GM19043 (cell line): ENCODE data around the gene EPB41L2.

Source experiments
- ATAC-seq: cut with Tn5 transposase; IDR thresholded peaks from one replicate; pipeline ENCODE4 v1.9.1; 2021; ENCODE audit warnings: low read depth; ENCODE audit not compliant: unreplicated experiment

The EPB41L2 gene

DNA sequence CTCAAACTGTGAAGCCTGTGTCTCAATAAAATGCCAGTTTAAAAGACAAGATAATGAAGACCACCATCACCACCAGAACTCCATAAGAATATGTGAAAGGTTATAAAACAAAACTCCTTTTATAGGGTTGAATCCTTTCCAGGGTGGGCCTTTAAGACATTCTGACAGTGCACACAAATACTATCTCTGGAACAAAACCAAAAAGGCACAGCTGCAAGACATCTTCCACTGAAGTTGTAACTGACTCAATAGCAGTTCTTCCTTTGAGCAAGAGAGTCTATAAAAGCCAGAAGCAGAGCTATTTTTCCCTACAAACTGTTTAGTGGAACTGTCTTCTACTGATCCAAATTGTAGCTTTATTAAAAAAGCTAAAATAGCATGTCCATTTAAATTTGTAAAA is 81.6 kb downstream of the EPB41L2 start:
- ATAC-seq = no peak

DNA sequence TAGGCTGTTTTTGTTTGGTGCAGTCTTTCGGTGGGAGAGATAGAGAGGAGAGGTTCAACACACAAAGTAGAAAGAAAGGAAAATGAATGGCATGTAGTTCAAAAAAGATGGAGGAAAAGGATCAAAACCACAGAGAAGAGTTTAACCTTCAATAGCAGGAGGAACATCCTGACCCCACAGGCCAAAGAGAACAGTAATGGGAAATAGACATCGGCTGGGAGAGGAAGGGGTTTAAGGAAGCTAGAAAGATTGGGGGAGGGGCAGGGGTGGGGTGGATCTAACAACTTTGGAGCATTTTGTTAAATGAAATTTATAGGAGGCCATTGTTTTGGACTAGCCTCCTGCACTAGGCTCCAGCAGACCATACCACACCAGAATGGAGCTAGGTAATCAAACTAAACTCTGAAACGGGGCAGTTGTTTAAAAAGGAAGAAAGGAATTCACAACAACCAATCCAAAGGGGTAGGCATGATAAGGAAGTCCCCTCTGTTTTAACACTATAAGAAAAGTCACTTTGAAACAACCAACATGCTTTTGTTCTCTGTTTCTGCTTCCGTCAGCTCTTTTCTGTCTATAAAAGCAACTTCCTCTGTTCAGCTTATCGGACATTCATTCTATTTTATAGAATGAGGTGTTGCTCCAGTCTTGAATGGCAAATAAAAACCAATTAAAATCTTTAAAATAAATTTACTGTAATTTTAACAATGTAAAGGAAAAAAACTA is 82.6 kb downstream of the EPB41L2 start:
- ATAC-seq = no peak

DNA sequence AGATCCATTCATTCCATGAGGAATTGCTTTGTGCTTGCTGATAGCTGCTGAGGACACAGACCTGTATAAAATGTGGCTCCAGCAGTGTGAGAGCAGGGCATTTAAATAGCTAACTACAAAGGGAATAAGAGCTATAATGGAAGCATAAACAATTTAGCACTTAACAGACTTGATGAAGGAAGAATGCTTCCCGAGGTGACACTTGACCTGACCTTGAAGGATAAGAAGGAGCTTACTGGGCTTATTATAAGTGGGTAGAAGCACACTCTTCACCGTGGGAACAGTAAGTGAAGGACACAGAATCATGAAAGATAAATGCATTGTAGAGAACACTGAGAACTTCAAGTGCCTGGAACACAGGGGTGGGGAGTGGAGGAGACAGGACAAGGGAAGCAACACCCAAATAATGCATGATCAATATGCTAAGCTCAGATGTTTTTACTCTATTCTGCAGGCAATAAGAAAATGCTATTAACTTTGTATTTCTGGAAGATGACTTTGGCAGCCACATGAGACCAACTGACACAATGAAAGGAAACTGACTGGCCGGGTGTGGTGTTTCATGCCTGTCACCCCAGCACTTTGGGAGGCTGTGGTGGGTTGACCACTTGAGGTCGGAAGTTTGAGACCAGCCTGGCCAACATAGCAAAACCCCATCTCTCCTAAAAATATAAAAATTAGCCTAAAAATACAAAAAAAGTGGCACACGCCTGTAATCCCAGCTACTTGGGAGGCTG is 84.2 kb downstream of the EPB41L2 start:
- ATAC-seq = no peak

DNA sequence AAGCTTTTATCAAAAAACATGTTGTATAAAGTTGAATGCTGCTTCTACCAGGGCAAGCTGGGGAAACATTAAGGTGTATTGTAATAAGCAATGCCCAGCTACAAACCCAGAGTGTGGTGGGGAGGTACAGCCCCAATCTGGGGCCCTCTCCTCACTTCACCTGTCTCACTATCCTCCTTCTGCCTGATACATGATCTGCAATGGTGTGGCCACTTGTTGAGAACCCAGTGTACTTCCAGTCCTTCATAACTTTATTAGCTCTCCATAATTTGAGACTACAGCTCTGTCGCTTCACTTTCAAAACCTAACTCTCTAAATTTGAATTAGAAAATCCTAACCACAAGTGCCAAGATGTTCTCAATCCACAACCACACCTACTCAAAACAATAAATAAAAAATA is 84.9 kb downstream of the EPB41L2 start:
- ATAC-seq = no peak

DNA sequence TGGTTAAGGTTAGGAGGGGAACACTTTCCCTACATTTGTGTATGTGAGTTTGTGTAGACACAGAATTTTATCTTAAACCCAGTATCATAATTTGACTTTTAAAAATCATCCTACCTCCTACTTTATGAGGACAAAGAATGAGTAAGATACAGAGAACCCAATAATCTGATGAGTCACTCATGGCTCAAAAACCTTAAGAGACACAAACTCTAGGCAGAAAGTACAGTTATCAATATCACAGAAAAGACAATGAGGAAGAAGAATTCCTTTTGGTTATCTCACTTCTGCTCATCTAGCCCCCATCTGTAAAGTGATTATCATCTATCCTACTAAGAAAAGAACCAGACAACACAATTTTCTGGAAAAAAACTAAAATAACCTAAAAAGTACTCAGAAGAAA is 87.7 kb downstream of the EPB41L2 start:
- ATAC-seq = no peak

DNA sequence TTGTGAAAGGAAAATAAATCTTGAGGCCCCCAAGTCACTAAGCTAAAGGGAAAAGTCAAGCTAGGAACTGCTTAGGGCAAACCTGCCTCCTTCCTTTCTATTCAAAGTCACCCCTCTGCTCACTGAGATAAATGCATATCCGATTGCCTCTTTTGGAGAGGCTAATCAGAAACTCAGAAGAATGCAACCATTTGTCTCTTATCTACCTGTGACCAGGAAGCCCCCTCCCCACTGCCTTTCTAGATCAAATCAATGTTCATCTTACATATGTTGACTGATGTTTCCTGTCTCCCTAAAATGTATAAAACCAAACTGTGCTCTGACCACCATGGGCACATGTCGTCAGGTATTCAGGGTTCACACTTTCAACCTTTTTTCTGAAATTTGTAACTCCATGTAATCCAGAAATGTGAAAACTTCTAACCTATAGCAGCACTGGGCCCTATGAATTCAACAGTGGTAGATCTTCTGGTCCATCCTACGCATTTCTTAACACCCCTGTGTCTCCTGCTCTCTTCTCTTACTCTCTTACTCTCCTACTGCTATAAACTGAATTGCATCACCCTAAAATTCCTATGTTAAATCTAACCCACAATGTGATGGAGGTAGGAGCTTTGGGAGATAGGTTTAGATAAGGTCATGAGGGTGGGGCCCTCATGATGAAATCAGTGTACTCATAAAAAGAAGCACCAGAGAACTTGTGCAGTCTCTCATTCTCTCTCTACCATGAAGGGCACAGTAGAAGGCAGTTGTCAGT is 89.3 kb downstream of the EPB41L2 start:
- ATAC-seq = no peak

DNA sequence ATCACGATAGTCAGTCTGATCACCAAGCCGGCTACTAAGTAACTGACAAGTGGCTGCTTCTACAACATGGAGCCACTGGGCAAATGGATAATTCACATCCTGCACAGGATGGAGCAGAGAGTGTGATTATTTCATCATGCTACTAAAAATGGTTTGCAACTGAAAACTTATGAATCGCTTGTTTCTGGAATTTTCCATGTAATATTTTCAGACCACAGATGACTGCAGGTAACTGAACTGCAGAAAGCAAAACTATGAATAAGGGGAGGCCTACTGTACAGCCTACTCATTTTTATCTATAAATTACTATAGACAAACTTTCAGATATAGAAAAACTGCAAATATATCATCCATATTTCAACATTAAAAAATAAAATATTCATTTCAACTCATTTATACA is 91.5 kb downstream of the EPB41L2 start:
- no peak for ATAC-seq

DNA sequence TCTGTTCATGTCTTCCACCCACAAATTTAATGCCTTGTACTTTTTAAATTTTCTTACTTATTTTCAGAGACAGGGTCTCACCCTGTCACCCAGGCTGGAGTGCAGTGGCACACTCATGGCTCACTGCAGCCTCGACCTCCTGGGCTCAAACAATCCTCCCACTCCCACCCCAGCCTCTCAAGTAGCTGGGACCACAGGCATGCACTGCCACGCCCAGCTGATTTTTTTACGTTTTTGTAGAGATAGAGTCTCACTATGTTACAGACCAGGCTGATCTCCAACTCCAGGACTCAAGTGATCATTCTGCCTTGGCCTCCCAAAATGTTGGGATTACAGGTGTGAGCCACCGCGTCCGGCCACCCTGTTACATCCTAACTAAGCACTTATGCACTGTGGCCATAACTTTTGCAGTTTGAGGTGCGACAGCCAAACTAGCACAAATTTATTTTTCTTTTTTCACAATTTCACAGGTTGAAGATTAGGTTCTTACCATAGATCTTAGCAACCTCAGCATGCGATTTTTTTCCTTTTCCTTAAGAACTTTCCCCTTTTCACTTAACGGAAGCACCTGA is 92.1 kb downstream of the EPB41L2 start:
- no peak for ATAC-seq

DNA sequence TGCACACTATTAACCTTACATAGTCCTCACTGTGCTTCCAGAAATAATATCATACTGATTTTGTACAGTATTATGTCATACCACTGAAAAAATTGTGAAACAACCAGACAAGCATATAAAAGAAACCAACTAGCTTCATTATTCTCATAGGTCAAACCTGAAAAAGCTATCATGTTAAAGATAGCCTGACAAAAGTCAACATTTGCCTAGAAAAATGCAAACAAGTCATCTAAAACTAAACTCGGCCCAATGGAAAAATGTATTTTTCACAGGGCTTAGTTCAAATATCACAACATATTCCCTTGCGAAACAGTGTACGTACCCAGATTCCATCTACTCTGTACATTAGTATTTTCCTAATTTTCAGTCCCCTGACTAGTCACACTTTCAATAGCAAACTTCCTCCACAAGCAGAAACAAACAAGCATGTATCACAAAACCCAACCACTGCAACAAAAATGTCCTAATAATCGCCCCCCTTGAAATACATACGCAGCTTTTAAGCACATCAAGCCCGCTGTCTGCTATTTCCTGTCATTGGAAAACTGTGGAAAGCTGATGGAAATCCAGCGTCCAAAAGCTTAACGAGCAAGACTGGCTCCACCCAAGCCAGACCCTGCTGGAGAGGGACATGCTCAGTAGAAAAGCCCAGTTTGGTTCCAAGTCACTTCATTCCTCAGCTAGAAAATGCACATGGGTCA is 93.1 kb downstream of the EPB41L2 start:
- no peak for ATAC-seq

DNA sequence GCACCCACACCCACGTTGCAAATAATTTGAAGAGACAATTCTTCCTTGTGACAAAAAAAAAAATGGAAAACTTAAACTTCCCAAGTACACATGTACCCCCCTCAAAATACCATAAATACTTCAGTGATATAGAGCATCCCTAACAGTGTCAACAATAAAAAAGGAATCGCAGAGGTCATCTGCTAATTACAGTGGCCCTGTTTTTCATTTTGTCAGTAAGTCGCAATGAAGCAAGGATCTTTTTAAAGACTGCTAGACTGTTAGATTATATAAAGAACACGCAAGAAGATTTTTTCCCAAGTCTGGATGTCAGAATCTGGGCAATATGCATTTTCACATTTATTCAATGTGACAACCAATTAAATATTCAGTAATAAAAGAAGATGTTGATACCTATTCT is 93.9 kb downstream of the EPB41L2 start:
- no peak for ATAC-seq

DNA sequence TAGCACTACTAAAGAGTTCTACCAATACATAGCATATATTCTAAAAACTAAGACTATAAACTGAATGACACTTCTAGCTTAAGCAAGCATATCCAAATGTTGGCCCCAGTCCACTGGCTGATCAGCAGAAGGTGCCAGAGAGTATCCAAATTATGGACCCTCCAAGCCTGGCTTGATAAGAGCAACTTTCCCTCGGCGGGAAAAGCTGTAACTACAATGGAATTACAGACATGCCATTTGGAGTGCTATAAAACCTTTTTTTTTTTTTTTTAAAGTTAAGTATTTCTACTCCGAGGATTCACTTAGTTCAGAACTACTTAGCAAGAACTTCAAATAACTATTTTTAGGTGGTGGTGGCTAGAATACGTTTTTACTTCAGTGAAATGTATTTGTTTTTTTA is 94.6 kb downstream of the EPB41L2 start:
- no peak for ATAC-seq

DNA sequence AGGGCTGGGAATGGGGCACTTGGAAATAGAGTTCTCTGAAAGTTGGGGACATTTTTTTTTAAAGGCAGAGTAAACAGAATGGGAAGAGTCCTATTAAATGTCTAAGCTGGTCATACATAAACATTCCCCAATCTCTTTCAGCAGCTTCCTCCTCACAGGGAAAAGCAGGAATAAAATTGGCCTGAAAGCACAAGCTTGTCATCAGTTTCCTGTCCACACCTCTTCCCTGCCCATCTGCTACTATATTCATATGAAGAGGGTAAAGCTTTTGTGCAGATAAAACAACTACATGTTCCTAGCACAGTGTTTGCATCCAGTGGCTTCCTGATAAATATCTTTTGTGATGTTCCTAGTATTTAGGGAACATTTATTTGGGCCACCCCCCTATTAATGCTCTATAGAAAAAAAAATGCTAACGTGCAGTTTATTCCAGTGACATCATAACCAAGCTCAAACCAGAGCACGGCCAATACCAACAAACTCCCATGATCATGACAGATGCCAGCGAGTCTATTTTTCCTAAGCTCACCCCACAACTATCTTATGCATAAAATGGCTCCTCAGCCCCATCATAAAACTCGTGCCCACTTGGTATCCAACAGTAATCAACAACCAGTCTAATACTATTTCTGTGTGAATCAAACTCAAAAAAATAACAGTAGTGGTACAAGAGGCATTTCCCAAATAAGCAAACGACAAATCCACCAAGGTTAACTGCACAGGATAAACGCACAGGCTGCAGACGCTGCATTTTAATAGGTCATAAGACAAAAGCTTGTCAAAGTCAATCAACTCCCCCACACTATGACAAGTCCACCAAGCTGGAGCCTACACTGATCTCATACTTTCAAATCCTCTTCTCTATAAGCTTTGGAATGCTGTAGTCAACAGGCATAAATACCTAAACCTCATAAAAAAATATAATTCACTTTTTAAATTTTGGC is 95.3 kb downstream of the EPB41L2 start:
- no peak for ATAC-seq

DNA sequence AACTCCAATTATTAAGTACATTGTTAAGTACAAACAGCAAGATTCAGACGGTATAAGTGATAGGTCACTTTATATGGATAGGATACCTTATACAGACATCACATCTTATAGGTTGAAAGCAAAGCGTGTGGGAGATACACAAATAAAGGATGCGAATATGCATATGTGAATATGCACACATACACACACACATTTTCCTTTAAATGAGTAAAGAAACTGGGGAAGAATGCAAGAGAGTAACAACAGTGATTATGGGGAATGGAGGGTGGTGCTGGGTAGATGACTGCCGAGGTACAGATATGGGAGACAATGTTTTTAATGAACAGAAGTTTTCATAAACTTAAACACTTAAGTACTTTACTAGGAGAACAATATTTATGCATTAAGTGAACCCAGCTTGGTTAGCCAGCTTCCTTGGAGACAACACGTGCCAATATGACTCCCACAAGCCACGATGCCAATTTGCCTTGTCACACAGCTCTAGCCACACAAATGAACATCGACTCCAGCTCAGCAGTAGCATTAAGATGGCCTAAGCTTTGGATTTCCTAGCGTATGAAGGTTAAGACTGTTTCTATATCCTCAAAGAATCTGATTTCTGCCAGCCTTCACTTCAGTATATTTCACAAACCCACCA is 96.6 kb downstream of the EPB41L2 start:
- ATAC-seq = no peak

DNA sequence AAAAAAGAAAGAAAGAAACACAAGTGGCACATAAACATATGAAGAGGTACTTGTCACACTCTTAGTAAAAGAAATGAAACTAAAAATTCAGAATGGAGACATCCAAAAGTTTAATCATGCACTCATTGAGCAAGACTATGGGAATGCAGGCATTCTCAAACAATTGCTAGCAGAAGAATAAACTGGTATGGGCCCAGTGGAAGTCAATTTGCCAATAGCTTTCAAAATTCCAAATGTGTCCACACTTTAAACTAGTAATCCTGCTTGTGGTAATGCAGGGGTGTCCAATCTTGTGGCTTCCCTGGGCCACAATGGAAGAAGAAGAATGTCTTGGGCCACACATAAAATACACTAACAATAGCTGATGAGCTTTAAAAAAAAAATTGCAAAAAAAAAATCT is 97.4 kb downstream of the EPB41L2 start:
- no peak for ATAC-seq

DNA sequence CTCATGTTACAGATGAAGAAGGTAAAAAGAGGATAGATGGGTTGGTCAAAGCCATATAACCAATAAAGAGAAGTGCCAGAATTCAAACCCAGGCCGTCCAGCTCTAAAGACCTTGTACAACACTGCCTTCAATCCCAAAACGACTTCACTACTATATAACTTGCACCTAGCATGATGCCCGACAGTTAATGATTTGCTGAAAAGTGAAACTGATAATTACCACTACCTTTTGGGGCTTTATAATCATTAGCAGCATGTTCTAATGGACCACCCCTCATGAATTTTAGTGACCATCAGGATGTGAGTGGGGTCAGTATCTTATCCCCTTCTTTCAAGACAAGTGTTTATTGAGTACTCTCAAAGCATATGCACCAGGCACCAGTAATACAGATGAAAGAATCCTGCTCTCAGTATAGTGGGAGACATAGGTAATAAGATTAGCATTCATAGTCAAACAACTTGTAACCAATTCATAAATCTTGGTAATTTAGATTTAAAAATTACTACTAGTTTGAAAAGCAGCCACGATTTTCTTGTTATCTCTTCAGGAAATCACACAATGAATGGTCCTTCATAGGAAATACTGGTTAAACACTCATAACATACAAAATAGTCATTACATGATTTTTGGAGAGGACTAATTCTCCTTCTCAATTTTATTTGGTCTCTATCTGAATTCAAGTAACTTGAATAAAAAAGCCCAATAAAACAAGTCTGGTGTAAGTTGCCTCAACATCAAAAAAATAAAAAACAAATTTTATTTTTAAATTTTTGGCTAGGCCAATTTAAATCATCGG is 98.0 kb downstream of the EPB41L2 start:
- ATAC-seq = peak; percentile 54

DNA sequence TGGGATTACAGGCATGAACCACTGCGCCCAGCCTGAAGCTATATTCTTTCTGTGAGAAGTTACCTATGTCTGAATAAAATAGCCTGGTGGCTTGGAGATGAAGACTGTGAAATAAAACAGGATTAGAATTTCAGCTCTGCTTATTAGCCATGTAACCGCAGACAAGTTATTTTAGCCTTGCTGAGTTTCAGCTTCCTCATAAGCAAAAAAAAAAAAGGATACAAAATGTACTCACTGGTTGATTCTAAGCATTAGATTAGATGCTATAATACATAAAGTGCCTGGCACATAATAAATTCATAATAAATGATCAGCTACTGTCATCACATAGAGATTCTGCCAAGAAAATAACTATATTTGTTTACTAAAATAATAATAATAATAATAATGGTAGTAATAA is 98.8 kb downstream of the EPB41L2 start:
- ATAC-seq = no peak

DNA sequence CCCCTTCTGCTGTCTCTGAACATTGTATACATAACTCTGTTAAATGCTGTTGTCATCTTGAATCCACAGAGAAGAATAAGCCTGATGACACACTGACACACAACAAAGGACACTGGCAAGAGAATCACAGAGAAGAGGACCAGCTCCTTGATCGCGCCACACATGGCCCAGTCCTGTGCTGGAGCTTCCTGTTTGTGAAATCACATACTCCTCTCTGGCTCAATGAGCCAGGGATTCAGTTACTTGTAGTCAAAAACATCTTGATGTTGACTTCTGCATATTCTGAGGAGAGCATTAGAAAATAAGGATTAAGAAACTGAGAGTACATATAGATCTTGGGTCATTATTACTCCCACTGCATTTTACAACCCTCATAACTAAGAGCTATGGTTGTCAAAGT is 100.1 kb downstream of the EPB41L2 start:
- ATAC-seq = no peak

DNA sequence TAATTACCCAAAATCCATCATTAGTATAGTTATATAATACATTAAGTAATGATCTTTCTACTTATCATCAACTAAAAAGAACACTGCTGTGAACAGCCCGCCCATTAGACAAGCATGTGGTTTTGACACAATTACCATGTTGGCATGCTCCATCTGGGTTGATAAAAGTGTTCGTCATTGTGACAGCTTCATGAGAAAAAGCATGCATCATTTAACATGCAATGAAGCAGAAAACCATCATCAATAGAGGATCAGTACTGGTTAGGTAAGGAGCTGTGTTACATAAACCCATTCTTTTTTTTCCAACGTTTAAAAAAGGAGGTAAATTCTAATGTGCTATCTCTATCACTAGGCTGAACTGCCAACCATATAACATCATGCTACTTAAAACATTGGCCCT is 101.9 kb downstream of the EPB41L2 start:
- no peak for ATAC-seq
